ENCODE data around the gene GPX2. TPM values are rescaled to one million over a fixed set of nuclear protein-coding genes. Genes with fewer than 3 reads are reported as not detected.

The GPX2 gene
- total and polyA plus RNA-seq, 10 of the 15 experiments (the other 5 are each of a cell fraction or from before 2014, with no cell fraction given): not detected

- TF ChIP-seq CUX1 (IDR thresholded peaks at IDR 0.05; ENCODE audit: insufficient replicate concordance, low read depth, low read length) (no peak), ZZZ3 (IDR thresholded peaks at IDR 0.05; ENCODE audit: control insufficient read depth, insufficient read length, low read depth) (no peak), HDAC6 (IDR thresholded peaks at IDR 0.05; ENCODE audit: unreplicated experiment) (no peak), FOS (IDR thresholded peaks at IDR 0.05; ENCODE audit: borderline replicate concordance, extremely low read depth, insufficient read length) (no peak)
Observed at GRCh38 chr14:64971491-64971942, 29.0 kb upstream of the GPX2 start (continued).

- ATAC-seq (no peak), DNase-seq (ENCODE audit: low read depth, low spot score) (no peak), FAIRE-seq (no peak)
- Histone ChIP-seq H3K27ac (ENCODE audit: control insufficient read depth, insufficient read depth) (no peak overlapping the region), H3K4me2 (ENCODE audit: control insufficient read depth, insufficient read depth) (0 out of 2 replicates have a peak overlapping the region, but pooled peaks have one; percentile 17), H3K4me1 (ENCODE audit: control insufficient read depth, insufficient read depth, low read length) (no peaks in the 10 kb centered on the region), H3K27me3 (replicated peaks in 1 of 2; ENCODE audit: control insufficient read depth in 2 of 2, insufficient read depth in 2 of 2, low read length in 1 of 2) (peaks cover 2 to 7% of the 10 kb centered on the region in 2 experiments), H2AFZ (ENCODE audit: control insufficient read depth, low read depth, low read length) (no peak overlapping the region), H3K9me3 (replicated peaks; ENCODE audit: control insufficient read depth, insufficient read depth, low read length) (no peaks in the 10 kb centered on the region), H3K79me2 (ENCODE audit: control insufficient read depth, insufficient read depth, low read length) (no peaks in the 10 kb centered on the region), H3K36me3 (ENCODE audit: control insufficient read depth in 2 of 2, insufficient read depth in 2 of 2, low read length in 1 of 2) (no peaks in the 10 kb centered on the region), H3K4me3 (no peak overlapping the region), H4K20me1 (ENCODE audit: control insufficient read depth, insufficient read depth) (no peaks in the 10 kb centered on the region), H3K9ac (ENCODE audit: control insufficient read depth, insufficient read depth, low read length) (no peak overlapping the region)
- SMC1A ChIA-PET (ENCODE audit: uncharacterized antibody, unreplicated experiment): interaction anchor here (1.0 to 2.1 kb wide), 2 partner anchors 10 to 14 kb away, joined by 3 to 6 read pairs; no protein-coding TSS in a partner anchor
- WGBS (ENCODE audit: insufficient coverage, insufficient replicate concordance, low lambda C conversion rate, missing lambda C conversion rate): 81% methylated on average over 8 of the region's 8 CpGs
- CTCF ChIA-PET: interaction anchor here (0.9 to 2.1 kb wide), 7 partner anchors 10 to 148 kb away, joined by 3 to 7 read pairs (median 4); no protein-coding TSS in a partner anchor
- BruUV-seq (replicated peaks): no TSS peak
- POLR2A ChIA-PET: no interaction called here
- RAD21 ChIA-PET (ENCODE audit: unreplicated experiment): interaction anchor here (0.9 kb wide), 1 partner anchor 49 kb away, joined by 4 read pairs; no protein-coding TSS in a partner anchor
- in situ Hi-C loops (cut with MboI) (no loop called here), intact Hi-C loops (cut with micrococcal nuclease; ENCODE audit: unreplicated experiment) (no loop called here)
- no peak for TF ChIP-seq NBN (IDR thresholded peaks at IDR 0.05)
- no peak for TF ChIP-seq NRF1 (conservative IDR thresholded peaks at IDR 0.05; ENCODE audit: low read depth, low read length)
- TF ChIP-seq NKRF (conservative IDR thresholded peaks at IDR 0.05): no peak
- TF ChIP-seq PBX3 (IDR thresholded peaks at IDR 0.05; ENCODE audit: insufficient replicate concordance, low read depth, low read length): no peak
- TF ChIP-seq ZZZ3 (IDR thresholded peaks at IDR 0.05; ENCODE audit: control insufficient read depth, insufficient read length, low read depth): no peak
Observed at GRCh38 chr14:64970776-64971477, 28.4 kb upstream of the GPX2 start.

All from GM12878 (cell line).